DMS153 (cell line): ENCODE measurements around the gene WDR3.
A peak's percentile ranks its signal among the peaks of the same experiment; 100 is the strongest.
"Not testable (repeated sequence)": the region's sequence is repeated elsewhere in the genome, so short reads cannot be mapped to it uniquely, and the experiment has no call there.

Experiments used
- DNase-seq: peaks from one replicate; lab custom pipeline; 2025; lab: John Stamatoyannopoulos, UW

The WDR3 gene

GRCh38 chr1:117929343-117930172 is at the start of gene WDR3, which contains the start of gene GDAP2:
TSS of gene WDR3 (plus strand) at chr1:117929739. CDS start at chr1:117933320, 3,581 bp downstream.
TSS of gene GDAP2 (minus strand) at chr1:117929621. CDS start at chr1:117920357, 9,264 bp downstream.
- peak; percentile 96 for DNase-seq

- no peak for DNase-seq
Measured at GRCh38 chr1:117883616-117884015, 45.9 kb upstream of the WDR3 start.

GRCh38 chr1:117886101-117886795 is 43.3 kb upstream of the WDR3 start:
- no peak for DNase-seq

- DNase-seq: no peak
Measured at GRCh38 chr1:117890452-117890851, 39.1 kb upstream of the WDR3 start.

- no peak for DNase-seq
Measured at GRCh38 chr1:117892512-117892911, 37.0 kb upstream of the WDR3 start.

GRCh38 chr1:117894078-117894477 is 35.5 kb upstream of the WDR3 start:
- no peak for DNase-seq

GRCh38 chr1:117895482-117896114 is 33.9 kb upstream of the WDR3 start:
- DNase-seq: peak; percentile 52

GRCh38 chr1:117897551-117897950 is 32.0 kb upstream of the WDR3 start:
- no peak for DNase-seq

- no peak for DNase-seq
Measured at GRCh38 chr1:117899801-117900200, 29.7 kb upstream of the WDR3 start.

GRCh38 chr1:117902944-117903343 is 26.6 kb upstream of the WDR3 start:
- DNase-seq: no peak

- no peak for DNase-seq
Measured at GRCh38 chr1:117904485-117904884, 25.1 kb upstream of the WDR3 start.

GRCh38 chr1:117905019-117905418 is 24.5 kb upstream of the WDR3 start:
- DNase-seq: no peak

- no peak for DNase-seq
Measured at GRCh38 chr1:117911051-117911450, 18.5 kb upstream of the WDR3 start.

- DNase-seq: no peak
Measured at GRCh38 chr1:117919376-117919775, 10.2 kb upstream of the WDR3 start.

GRCh38 chr1:117921991-117922390 is 7.5 kb upstream of the WDR3 start:
- DNase-seq: no peak

- DNase-seq: not testable (repeated sequence)
Measured at GRCh38 chr1:117922717-117923116, 6.8 kb upstream of the WDR3 start.

GRCh38 chr1:117925981-117926380 is 3.6 kb upstream of the WDR3 start:
- DNase-seq: no peak

GRCh38 chr1:117928881-117929342 is 627 bp upstream of the WDR3 start:
- DNase-seq: peak; percentile 25

- no peak for DNase-seq
Measured at GRCh38 chr1:117930173-117930447, 571 bp downstream of the WDR3 start.

- no peak for DNase-seq
Measured at GRCh38 chr1:117930484-117930883, 945 bp downstream of the WDR3 start.

GRCh38 chr1:117932576-117932975 is 3.0 kb downstream of the WDR3 start:
- no peak for DNase-seq

GRCh38 chr1:117933769-117934168 is 4.2 kb downstream of the WDR3 start:
- DNase-seq: no peak

- DNase-seq: no peak
Measured at GRCh38 chr1:117942293-117942692, 12.8 kb downstream of the WDR3 start.
